HepG2 (cell line): ENCODE data around the gene PTPRF. TPM values are rescaled to one million over a fixed set of nuclear protein-coding genes. Genes with fewer than 3 reads are reported as not detected.

Source experiments
- AGO2 ChIP-seq: fragments of 200-400 bp; formaldehyde crosslinking; optimal IDR thresholded peaks from 2 replicates; pipeline ENCODE3; 2017; ENCODE audit warnings: mild to moderate bottlenecking, low read depth, low read length, moderate library complexity
- ARID2 ChIP-seq: sonication (generic); formaldehyde crosslinking; IDR thresholded peaks from 2 replicates; pipeline ENCODE4 v1.8.1; 2022; ENCODE audit warnings: mild to moderate bottlenecking, missing genetic modification reagents, borderline replicate concordance
- CAMTA2 ChIP-seq: sonication (generic); formaldehyde crosslinking; IDR thresholded peaks from 2 replicates; pipeline ENCODE4 v1.4.0; 2020; ENCODE audit warnings: mild to moderate bottlenecking, missing genetic modification reagents, borderline replicate concordance
- CBX1 ChIP-seq: IDR thresholded peaks from one replicate; pipeline ENCODE4 v1.6.1; 2016; ENCODE audit warnings: antibody characterized with exemption, low read depth
- CEBPB ChIP-seq: IDR thresholded peaks from 2 replicates; pipeline ENCODE4 v1.6.1; 2011; ENCODE audit warnings: low read depth, low read length, improper control_type of control experiment, borderline replicate concordance
- CEBPZ ChIP-seq: IDR thresholded peaks from 2 replicates; pipeline ENCODE4 v1.6.1; 2012; ENCODE audit warnings: low read length, improper control_type of control experiment
- HOXD1 ChIP-seq: sonication (generic); formaldehyde crosslinking; IDR thresholded peaks from 2 replicates; pipeline ENCODE4 v1.5.0; 2020; ENCODE audit warnings: missing genetic modification reagents
- MEIS1 ChIP-seq: sonication (generic); formaldehyde crosslinking; IDR thresholded peaks from 2 replicates; pipeline ENCODE4 v1.9.0; 2021; ENCODE audit warnings: mild to moderate bottlenecking, missing genetic modification reagents, moderate library complexity, borderline replicate concordance
- NFAT5 ChIP-seq: sonication (generic); formaldehyde crosslinking; IDR thresholded peaks from 2 replicates; pipeline ENCODE4 v1.4.0; 2020; ENCODE audit warnings: missing genetic modification reagents
- NONO ChIP-seq, 2 experiments: fragments of 450-650 bp in 1 of 2; sonication (generic) in 1 of 2; formaldehyde crosslinking in 1 of 2; IDR thresholded peaks in 1 of 2; conservative IDR thresholded peaks in 1 of 2; 2 replicates each; pipeline versions ENCODE4 v1.6.1 to v1.8.0; 2017 to 2022; ENCODE audit warnings: mild to moderate bottlenecking in 1 of 2, missing genetic modification reagents in 1 of 2, moderate library complexity in 1 of 2
- NR2C2 ChIP-seq: sonication (generic); formaldehyde crosslinking; IDR thresholded peaks from 2 replicates; pipeline ENCODE4 v1.4.0; 2020; ENCODE audit warnings: missing genetic modification reagents, mild to moderate bottlenecking, moderate library complexity, borderline replicate concordance
- SSRP1 ChIP-seq: IDR thresholded peaks from 2 replicates; pipeline ENCODE4 v1.6.1; 2016; ENCODE audit warnings: control low read depth
- U2AF2 ChIP-seq: fragments of 200-400 bp; formaldehyde crosslinking; IDR thresholded peaks from 2 replicates; pipeline ENCODE4 v1.6.1; 2017; ENCODE audit warnings: low read depth, mild to moderate bottlenecking, low read length
- YEATS2 ChIP-seq: sonication (generic); formaldehyde crosslinking; IDR thresholded peaks from 2 replicates; pipeline ENCODE4 v1.4.0; 2020; ENCODE audit warnings: missing genetic modification reagents, borderline replicate concordance
- ZFP62 ChIP-seq: sonication (generic); formaldehyde crosslinking; IDR thresholded peaks from 2 replicates; pipeline ENCODE4 v1.4.0; 2020; ENCODE audit warnings: missing genetic modification reagents
- ZNF136 ChIP-seq: sonication (generic); formaldehyde crosslinking; IDR thresholded peaks from 2 replicates; pipeline ENCODE4 v1.8.1; 2022; ENCODE audit warnings: low read depth, mild to moderate bottlenecking, moderate library complexity, missing genetic modification reagents
- ZNF431 ChIP-seq: sonication (generic); formaldehyde crosslinking; IDR thresholded peaks from 2 replicates; pipeline ENCODE4 v1.9.0; 2022; ENCODE audit warnings: missing genetic modification reagents, low read depth, mild to moderate bottlenecking, borderline replicate concordance
- ZNF543 ChIP-seq: sonication (generic); formaldehyde crosslinking; IDR thresholded peaks from 2 replicates; pipeline ENCODE4 v1.4.0; 2020; ENCODE audit warnings: mild to moderate bottlenecking, missing genetic modification reagents
- ZNF580 ChIP-seq: IDR thresholded peaks from 2 replicates; pipeline ENCODE4 v1.6.1; 2016; ENCODE audit warnings: low read depth, borderline replicate concordance
- ZNF841 ChIP-seq: sonication (generic); formaldehyde crosslinking; IDR thresholded peaks from 2 replicates; pipeline ENCODE4 v1.8.1; 2023; ENCODE audit warnings: missing genetic modification reagents, borderline replicate concordance
- polyA plus RNA-seq, 8 experiments: library from polyadenylated mRNA; depleted of rRNA in 3 of 8; stranded (reverse) in 7 of 8; unstranded in 1 of 8; fragments of >200 nt; fragmentation: Illumina TruSeq in 4 of 8; extraction: Trizol in 4 of 8; gene quantifications; 2 replicates each; pipeline versions ENCODE4 v1.2.1 to v1.2.3, GENCODE V29; 2011 to 2016; ENCODE audit warnings: low read depth in 4 of 8, missing spikeins in 1 of 8, mixed read lengths in 1 of 8; ENCODE audit not compliant: insufficient read depth in 1 of 8
- total RNA-seq, 5 experiments: library from RNA; depleted of rRNA; stranded (reverse); fragments of >200 nt; fragmentation: Illumina TruSeq; extraction: Trizol; gene quantifications; 2 replicates each; pipeline ENCODE4 v1.2.3, GENCODE V29; 2016; ENCODE audit warnings: low read depth in 1 of 5

The PTPRF gene
- total and polyA plus RNA-seq, 2 of the 13 experiments (the other 11 are each of a cell fraction or from before 2014, with no cell fraction given): 55.9 to 167 TPM

GRCh38 chr1:43541721-43542401 lies 11.2 kb downstream of the PTPRF start (continued):
- no peak for TF ChIP-seq CAMTA2 (CRISPR knock-in tag)
- no peak for TF ChIP-seq ZFP62
- no peak for TF ChIP-seq NFAT5
- no peak for TF ChIP-seq SSRP1 (CRISPR knock-in tag)
- TF ChIP-seq CEBPB: no peak
- TF ChIP-seq ZNF431 (CRISPR knock-in tag): no peak
- peak; percentile 71; the same call in 1 of the 2 replicates for TF ChIP-seq MEIS1 (CRISPR knock-in tag)
- TF ChIP-seq HOXD1: no peak
- TF ChIP-seq CBX1: no peak
- TF ChIP-seq U2AF2: no peak
- TF ChIP-seq ZNF543 (CRISPR knock-in tag): no peak
- TF ChIP-seq ARID2 (CRISPR knock-in tag): no peak
- TF ChIP-seq YEATS2: no peak
- no peak for TF ChIP-seq ZNF580 (CRISPR knock-in tag)
- no peak for TF ChIP-seq ZNF136 (CRISPR knock-in tag)
- peak; percentile 61 for TF ChIP-seq AGO2
- peak; percentile 58; the same call in 1 of the 2 replicates for TF ChIP-seq NR2C2
- TF ChIP-seq NONO (IDR thresholded peaks at IDR 0.05): no peak
- TF ChIP-seq NONO (CRISPR knock-in tag; conservative IDR thresholded peaks at IDR 0.05): 0 out of 2 replicates have a peak, but pooled peaks have one; percentile 26
- TF ChIP-seq ZNF841 (CRISPR knock-in tag): no peak
- no peak for TF ChIP-seq CEBPZ
